A549 treated with GW870086 at 1 μM for 4 hours (cell line): ENCODE results near the gene UMAD1. TPM values are rescaled to one million over a fixed set of nuclear protein-coding genes. Genes with fewer than 3 reads are reported as not detected.

ENCODE experiments used
- total RNA-seq: library from RNA; stranded (reverse); fragments of 200-300 nt; extraction: Qiagen RNA extraction; gene quantifications from 5 replicates; pipeline ENCODE4 v1.2.3, GENCODE V29; 2022; ENCODE audit warnings: low read depth

UMAD1 gene
- 7.6 to 10.9 TPM (median 7.9 TPM) in 5 replicates for total RNA-seq

DNA sequence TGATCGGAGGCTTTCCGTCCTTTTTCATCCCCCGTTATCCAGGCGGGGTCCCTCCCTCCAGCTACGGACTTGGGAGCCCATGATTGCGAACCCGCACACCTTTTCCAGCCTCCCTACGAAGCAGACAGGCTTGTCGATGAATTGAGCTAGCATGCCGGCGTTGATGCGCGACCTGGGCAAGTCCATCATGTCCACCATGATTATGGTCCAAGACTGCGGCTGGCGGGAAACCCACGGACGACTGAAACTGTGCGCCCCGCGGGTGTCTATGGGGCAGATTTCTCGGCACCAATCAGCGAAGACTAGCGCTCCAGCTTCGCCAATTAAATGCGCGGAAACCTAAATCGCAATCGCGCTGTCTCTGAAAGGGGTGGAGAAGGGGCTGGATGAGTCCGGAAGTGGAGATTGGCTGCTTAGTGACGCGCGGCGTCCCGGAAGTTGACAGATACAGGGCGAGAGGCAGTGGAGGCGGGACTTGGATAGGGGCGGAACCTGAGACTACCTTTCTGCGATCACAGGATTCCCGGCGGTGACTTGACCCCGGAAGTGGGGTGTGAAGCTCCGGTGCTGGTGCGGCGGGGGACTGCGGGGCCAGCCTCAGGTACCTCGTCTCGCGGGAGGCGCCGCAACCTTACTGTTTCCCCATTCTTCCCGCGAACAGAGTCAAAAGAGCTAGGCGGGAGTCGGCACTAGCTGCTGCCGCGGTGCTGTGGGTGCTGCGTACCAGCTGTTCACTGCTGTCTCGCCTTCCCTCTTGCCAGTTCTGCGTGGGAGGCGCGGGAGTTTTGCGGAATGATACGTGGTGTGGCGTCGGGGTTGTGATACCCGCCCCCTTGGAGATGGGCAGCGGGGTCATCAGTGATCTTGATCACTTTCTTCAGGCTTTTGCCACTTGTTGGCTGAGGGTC is at the start of gene UMAD1:
UMAD1 (plus strand) TSS at position 532 of the 908 bp plus-strand sequence. CDS start 32,620 bp downstream, outside the sequence.

DNA sequence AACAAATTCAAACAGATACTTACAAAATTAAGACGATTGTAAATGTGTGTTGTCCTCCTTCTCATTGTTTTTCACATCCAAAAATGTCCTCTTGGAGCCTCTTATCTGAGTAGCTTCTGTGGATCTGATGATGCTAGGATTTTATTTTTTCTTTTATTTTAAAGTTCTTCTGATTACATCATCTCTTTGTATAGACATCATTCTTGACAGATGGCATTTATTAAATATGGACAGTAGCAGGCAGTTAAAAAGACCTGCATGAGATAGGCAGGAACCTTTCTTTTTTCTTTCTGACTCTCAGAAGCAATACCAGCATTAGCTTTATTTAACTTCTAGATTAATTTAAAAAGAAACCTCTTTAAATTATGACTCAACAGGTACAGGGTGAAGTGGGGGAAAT is 77.9 kb downstream of the UMAD1 start, which contains the start of gene RPA3:
RPA3 (minus strand) TSS at position 116 of the 400 bp plus-strand sequence. CDS start 78,189 bp downstream, outside the sequence.

Other genes with a start within 250 kb of the UMAD1 start
- 0.54 to 1.0 TPM (median 0.59 TPM) in 5 replicates for gene COL28A1, start 104.9 kb upstream of the UMAD1 start, total RNA-seq
- 16.8 to 20.3 TPM (median 18.9 TPM) in 5 replicates for gene MIOS, start 73.9 kb upstream of the UMAD1 start, total RNA-seq
- gene RPA3, start 77.9 kb downstream of the UMAD1 start, total RNA-seq = 93.6 to 104 TPM (median 102 TPM) in 5 replicates